HG02970 (cell line): ENCODE measurements around the gene CNTNAP2.

Experiments
- ATAC-seq: cut with Tn5 transposase; IDR thresholded peaks from one replicate; pipeline ENCODE4 v1.9.1; 2021; ENCODE audit warnings: mild to moderate bottlenecking, moderate library complexity, moderate number of reproducible peaks; ENCODE audit not compliant: unreplicated experiment, low FRiP score

The CNTNAP2 gene

DNA sequence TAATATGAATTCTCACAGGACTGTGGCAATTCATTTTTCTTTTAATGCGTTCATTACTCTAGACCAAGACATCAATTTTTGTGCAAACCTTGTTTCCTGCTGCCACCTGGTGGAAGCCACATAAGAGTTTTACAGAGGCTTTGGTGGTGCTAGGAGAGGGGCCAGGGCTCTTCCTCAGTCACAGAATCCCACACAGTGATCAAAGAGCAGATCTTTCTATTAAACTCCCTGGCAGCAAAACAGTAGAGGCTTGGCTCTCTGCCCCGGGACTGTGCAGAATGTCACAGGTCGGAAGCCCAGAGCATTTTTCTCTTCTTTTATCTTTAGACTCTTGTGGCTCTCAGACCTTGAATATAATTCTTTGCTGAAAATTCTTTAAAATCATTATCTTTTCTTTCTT, 1967.5 kb downstream of the CNTNAP2 start:
- ATAC-seq: no peak

DNA sequence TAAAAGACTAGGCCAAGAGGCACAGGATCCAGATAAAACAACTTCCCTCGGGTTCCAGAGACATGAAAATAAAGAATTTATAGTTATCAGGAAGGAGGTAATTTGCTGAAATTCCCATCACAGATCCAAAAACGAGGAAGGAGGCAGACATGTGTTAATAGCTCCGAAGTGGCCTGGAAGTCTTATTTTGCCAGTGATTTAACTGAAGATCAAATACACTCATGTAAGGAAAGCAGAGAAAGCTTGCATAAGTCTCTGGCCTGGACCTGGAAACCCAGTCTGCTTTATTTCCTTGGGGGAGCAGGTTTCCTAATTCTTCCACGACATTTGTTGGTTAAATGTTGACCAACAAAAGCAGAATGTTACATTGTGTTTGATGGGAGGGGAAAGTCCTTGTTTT, 1975.3 kb downstream of the CNTNAP2 start:
- no peak for ATAC-seq

DNA sequence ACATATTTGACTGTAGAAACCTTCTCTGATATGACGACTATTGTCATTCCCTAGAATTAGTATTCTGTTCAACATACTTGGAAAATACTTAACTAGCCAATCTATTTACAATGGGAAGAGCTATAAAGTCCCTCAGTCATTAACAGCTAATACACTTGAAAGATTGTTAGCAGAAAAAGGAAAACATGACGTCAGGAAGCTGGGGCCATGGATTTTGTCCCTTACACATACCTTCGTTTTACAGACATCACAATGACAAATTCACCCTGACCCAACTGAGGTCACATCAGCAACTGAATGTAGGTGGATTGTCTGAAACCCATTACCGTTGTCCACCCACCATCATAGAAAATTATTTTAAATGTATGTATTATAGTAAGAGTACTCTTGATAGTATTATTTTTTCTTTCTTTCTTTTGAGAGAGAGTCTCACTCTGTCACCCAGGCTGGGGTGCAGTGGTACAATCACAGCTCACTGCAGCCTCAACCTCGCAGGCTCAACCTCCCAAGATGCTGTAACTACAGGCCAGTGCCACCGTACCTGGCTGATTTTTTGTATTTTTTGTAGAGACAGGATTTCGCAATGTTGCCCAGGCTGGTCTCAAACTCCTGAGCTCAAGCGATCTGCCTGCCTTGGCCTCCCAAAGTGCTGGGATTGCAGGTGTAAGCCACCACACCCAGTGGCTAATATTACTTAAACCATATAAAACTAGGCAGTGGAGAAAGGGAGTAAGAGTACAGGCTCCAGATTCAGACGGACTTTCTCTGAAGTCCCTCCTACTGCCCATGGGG, 1977.0 kb downstream of the CNTNAP2 start:
- no peak for ATAC-seq

DNA sequence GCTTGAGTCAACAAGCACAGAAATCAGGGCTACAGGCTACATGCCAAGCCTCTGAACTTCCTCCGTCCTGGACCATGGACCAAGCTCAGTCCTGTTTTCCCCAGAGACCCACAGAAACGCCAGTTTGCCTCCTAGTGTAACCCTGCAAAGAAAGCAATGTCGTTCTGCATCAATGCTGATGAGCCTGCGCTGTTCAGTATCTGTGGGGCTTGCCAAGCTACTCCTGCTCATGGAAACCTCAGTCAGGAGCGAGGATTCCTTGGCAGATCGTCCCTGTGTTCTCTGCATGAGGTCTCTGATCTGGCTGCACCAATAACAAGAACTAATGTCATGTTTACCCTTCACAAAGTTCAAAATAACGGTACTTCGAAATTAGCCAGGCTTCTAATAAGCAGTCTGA, 1978.5 kb downstream of the CNTNAP2 start:
- no peak for ATAC-seq

DNA sequence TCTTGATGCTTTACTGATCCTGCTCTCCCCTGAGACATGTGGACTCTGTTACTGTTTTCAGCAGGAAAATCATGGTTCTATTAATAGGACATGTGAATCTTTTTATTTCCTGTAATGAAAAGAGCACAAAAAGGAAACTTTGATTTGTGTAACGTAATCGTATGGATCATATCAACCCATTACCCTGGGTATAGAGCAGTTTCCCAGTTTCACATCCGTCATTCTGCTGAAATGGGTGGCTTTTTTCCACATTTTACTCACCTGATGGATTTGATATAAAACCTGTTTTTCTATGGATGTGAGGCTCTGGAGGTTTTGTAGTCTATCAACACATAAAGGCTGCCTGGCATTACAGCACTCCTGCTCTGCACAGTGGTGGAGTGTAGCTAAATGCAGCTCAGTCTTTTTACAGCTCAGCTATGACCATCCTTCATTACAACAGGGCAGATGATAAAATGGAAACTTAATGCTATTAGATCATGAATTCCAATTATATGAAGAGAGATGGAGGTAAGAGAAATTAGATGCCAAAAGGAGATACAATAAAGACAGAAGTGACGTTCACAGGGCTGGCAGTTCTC, 1987.6 kb downstream of the CNTNAP2 start:
- ATAC-seq: no peak

DNA sequence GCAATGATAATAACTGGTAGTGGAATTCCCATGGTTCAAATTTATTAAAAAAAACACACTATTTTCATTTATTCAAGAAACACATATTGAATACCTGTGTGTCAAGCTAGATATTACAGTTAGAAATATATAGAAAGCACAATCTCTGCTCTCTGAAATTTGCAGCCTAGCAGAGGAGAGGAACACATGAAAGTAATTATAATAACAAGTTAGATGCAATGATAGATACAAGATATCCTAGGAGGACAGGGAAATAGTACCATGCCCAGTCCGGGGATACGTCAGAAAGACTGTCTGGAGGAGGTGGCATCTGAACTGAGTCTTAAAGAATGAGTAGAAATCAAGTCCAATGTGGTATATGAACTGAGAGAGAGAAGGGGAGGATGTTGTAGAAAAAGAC, 1988.3 kb downstream of the CNTNAP2 start:
- no peak for ATAC-seq

DNA sequence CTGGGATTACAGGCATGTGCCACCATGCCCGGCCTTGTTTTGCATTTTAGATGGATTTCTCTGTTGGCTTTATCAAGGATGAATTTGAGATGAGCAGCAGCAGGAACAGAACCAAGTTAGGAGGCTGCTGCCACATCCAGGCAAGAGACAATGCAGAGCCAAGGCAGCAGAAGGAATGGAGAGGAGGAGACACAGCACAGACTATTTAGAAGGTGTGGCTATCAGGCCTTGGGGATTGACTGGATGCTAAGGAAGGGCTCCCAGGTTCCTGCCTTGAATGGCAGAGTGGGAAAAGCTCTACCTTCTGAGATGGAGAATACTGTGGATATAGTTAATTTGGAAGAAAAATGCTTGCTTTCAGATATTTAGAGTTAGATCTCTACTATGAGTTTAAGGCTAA, 1989.3 kb downstream of the CNTNAP2 start:
- no peak for ATAC-seq

DNA sequence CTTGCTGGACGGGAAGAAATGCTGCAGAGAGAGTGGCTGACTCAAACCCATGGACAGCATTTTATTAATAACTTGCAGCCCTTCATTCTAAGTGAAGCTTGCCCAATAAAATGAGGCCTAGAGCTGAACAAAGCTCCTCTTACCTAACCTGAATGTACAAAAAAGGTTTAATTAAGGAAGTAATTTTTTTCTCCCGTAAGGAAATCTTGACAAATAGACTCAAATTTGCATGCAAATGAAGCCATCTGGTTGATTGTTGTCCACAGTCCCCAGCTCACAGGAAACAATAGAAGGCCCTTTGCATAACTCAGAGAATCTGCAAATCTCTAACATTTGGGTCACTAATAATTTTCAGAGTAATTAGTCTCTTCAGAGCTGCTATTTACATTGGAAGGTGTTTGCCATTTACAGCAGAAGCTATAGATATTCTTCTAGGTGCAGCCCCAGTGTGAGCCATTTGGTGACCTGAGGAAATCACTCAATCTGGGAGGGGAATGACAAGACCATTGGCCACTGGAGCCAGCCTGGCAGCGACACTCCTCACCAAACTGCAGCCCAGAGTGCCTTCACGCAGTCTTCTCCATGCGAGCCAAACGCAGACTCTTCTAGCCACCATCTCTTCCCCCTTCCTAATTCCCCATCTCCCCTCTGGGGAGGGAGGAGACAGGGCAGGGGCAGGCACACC, 1991.0 kb downstream of the CNTNAP2 start:
- ATAC-seq: no peak

DNA sequence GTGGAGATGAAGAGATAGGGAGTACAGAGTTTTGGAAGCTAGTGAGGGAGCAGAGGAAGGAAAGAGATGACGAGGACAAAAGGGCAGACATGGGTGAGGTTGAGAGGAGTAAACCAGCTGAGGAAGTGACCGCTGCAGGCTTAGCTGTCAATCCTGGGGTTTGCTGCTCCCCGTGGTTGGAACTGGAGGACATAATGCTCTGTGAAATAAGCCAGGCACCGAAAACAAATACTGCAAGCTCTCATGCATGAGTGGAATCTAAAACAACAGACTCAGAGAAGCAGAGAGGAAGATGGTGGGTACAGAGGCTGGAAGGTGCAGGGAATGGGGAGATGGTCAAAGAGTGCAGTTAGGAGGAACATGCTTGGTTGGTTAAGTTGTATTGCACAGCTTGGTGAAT, 1991.8 kb downstream of the CNTNAP2 start:
- no peak for ATAC-seq

DNA sequence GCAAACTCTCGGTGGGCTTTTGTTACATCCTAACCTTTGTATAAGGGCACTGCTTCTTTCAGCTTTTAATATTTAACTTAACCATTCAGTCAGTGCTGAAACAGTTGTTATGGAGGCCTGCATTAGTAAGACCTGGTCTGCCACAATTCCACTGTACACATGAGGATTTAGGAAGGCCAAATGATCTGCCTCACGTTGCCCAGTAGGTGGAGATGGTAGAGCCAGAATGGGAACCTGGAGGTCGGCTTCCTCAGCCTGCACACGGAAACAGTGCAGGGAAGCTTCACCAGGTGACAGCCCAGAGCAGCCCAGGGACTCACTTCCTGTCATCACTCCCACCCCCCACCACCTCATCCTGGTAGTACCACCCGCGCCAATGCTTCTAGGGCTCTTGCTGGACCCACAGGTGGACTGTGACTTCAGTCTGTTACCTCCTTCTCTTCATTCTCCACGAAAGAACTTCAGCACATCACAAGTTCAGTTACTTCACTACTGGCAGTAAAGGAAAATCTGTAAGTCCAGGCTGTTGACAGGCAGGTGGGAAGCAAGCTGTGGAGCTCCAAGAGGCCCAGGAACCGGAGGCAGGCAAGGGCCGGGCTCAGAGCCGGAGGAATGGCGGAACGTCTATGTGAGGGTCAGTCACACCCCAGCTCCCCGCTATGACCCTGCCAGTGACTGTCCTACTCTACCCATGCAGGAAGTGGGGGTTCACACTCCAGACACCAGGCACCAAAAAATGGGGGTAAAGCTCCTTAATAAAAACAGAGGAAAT, 1993.7 kb downstream of the CNTNAP2 start:
- ATAC-seq: no peak

DNA sequence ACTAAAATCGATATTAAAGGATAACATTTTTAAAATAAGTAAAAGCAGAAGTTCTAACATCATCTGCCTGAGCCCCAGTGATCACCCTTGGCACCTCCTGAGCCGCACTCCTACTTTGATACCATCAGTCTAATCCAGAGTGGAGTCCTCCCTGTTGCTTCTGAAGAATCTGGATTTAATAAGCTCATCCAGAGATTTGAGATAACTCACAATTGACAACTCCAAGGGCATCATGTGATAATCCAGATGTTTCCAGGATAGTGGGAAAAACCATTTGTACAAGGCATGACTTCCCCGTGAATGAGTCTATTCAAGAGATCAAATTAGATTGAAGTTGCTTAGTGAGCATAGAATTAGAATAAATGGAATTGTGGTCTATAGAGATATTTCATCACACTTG, 1998.2 kb downstream of the CNTNAP2 start:
- no peak for ATAC-seq

DNA sequence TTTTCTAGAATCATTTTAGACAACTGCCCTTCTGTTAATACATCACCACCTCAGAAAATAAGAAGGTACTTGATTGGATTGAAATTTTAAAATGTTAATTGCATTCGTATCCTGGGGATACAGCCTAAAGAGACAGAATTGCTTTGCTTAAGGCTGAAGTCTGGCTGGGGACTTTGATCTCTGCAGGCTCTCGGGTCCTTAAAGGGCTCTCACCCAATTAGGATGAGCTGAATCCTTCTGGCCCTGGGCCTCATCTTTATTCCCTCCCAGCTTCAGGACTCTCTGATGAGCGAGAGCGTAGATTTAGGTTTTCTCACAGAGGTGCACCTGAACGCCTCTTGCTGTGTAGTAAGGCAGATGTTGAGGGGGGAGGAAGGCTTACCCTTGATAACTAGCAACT, 1998.7 kb downstream of the CNTNAP2 start:
- ATAC-seq: no peak

DNA sequence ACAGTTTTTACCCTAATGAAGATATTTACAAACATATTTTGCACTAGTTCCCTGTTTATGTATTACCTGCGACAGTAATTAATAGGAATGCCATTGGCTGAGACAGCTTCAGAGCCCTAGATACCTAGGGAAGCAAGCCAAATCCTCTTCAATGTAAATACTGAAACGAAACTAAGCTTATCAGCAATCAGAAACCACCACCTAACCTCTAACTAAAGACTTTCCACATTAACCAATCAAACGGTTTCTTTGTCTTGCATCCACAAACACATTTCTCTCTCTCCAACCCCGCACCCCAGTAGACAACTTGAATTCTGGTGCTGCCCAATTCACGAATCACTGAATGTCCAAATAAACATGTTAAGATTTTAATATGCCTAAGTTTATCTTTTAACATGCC, 1999.6 kb downstream of the CNTNAP2 start:
- ATAC-seq: no peak

DNA sequence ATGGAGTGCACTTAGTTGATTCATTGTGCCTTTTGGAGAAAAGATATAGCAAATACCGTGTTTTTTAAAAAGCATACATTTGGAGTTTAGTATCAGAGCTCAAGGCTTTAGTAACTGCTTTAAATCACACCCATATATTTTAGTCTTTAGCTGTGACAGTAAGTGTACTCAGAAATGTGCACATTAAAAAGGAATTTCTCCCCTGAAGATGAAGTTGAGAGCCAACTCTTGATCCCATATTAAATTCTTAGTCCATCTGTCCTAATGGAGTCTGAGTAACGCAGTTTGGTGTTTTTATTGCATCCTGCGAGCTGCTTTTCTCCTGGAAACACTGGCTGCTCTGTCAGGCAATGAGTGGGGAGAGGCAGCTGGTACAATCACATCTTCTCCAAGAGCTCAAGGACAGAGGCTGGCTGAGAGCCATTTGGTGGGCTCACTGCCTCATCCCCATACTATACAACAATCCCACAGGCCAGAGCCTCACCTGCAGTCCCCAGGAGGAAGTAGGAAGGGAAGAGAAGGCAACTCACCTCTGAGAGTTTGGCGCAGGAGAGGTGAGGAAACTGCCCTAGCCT, 2000.3 kb downstream of the CNTNAP2 start:
- ATAC-seq: no peak

DNA sequence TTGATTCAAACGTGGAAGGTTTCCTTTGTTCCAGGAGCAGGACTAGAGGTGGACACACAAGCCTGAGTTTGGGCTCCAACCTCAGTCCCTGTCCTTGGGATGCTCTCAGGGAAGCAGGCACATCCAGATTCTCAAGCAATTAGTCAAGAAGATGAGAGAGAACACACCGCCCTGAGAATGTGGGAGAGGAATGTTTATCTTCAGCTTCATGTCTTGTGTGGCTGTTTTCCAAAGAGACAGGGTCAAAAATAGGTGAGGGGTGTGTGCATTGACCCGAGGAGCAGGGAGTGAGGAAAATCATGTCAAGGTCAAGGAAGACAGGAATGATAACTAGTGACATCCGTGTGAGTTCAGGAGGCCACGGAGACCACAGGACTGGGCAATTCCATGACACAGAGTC, 2001.8 kb downstream of the CNTNAP2 start:
- no peak for ATAC-seq

DNA sequence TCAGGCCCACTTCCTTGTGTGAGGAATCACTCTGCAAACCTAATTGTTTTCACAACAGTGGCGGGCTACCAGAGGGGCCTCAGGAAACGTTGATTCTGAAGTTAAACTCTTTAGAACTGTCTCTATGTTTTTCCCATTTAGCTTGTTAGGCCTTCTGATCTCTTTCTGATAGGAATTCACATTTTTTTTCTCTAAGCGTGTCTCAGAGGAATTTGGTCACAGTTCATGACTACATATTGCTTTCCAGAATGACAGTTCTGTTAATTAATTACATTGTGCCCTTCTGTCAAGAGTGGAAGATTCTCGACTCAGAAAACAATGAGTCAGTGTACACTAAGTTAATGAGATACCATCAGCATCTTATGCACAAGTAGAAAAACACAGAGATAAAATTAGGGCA, 2004.8 kb downstream of the CNTNAP2 start:
- ATAC-seq: no peak

DNA sequence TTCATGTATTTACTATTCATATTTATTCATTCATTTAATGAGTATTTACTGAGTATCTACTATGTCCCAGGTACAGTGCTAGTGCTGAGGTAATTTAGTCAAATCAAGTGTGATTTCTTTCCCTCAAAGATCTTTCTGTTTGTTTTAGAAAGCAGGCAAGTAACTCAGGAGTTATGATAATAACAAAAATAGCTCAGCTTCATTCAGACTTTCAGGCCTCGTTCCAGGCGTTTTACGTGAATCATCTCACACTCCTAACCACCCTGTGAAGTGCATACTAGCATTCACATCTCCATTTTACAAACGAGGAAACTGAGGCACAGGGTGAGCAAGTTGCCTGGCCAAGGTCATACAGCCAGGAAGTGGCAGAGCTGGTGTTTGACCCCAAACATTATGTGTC, 2005.2 kb downstream of the CNTNAP2 start:
- ATAC-seq: no peak

DNA sequence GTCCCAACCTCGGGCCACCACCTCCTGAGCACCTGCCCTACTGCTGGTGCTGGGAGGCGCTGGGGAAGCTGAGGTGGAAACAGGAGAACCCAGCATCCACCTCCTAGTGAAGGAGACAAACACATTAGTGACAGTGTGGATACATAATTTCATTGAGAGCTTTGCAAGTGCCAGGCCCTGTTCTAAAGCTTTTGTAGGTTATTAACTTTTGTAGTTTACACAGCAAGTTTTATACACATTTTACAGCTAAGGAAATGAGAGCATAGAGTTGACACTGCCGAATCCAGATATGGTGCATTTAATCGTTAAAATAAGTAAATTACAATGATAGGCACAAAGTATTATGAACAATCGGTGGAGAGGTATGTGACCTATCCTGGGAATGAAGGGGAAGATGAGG, 2007.9 kb downstream of the CNTNAP2 start:
- no peak for ATAC-seq

DNA sequence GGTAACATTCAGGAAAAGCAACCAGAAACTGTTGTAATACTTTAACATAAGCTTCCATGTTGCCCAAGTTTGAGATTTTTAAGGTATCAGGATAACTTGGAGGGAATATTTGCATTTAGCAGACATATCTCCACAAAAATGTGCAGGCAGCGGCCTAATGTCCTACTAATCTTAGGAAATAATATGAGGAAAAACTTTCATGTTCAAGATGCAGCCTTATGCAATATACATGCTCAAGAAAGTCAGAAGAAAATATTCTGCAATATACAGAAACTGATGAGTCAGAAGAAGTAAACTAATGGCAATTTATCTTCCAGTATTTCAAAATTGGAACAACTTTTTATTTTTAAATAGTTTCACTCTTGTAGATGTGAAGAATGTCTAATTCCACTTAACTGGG, 2010.8 kb downstream of the CNTNAP2 start:
- ATAC-seq: no peak

DNA sequence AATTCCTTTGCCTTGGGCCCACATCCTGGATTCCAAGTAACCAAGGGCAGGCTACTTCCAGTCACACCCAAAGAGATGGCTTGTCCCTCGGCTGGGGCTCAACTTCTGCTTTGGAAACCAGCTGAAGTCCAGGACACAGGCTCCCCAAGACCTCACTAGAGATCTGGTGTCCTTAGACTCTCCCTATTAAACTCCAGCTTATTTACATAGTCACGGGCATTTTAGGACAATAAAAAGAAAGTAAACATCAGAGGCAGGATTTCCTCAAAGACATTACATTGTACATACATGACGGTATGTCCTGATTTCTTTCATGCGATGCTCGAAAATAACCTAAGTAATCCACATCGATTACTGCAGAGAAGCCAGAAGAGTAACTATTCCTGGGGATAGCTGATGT, 2012.4 kb downstream of the CNTNAP2 start:
- ATAC-seq: no peak

DNA sequence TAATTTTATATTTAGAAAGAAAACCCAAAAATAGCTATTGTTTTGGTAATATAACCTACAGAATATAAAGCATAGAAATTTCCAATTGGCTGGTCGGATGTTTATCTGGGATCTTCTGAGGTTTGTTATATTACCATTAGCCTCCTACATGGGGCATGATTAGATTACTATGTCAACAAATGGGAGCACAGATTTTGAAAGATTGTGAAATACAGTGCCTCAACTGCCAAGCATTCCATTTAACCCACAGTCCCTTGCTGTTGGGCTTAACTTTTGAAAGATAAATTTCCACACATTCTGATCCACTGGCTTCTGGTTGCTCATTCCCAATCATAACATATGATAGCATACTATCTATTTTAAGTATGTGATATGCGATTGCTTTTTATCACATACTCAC, 2018.5 kb downstream of the CNTNAP2 start:
- ATAC-seq: no peak
